HUES64 (cell line): ENCODE measurements around the gene GPRIN3.

Experiments
- H3K27ac ChIP-seq: 2 replicates; pipeline ENCODE4 v1.7.0; 2013; ENCODE audit warnings: low read depth, low read length, inconsistent platforms
- H3K27me3 ChIP-seq: 2 replicates; pipeline ENCODE4 v1.6.1; 2013; ENCODE audit warnings: mild to moderate bottlenecking, low read length; ENCODE audit not compliant: insufficient read depth
- H3K36me3 ChIP-seq: 2 replicates; pipeline ENCODE4 v1.6.1; 2013; ENCODE audit warnings: mild to moderate bottlenecking, low read length; ENCODE audit not compliant: insufficient read depth
- H3K4me1 ChIP-seq: 2 replicates; pipeline ENCODE4 v1.6.1; 2013; ENCODE audit warnings: mild to moderate bottlenecking, low read length, moderate library complexity; ENCODE audit not compliant: insufficient read depth
- H3K4me3 ChIP-seq: 2 replicates; pipeline ENCODE4 v1.5.1; 2013; ENCODE audit warnings: mild to moderate bottlenecking, low read length, moderate library complexity
- H3K9ac ChIP-seq: 2 replicates; pipeline ENCODE4 v1.6.1; 2013; ENCODE audit warnings: mild to moderate bottlenecking, low read depth, low read length
- H3K9me3 ChIP-seq: 2 replicates; pipeline ENCODE4 v1.6.1; 2013; ENCODE audit warnings: low read depth, low read length; ENCODE audit not compliant: insufficient read depth
- WGBS: fragments of 150-250, 120-280 bp; methylation state at CpG from one replicate; pipeline ENCODE4 v1.1.7; 2013; ENCODE audit warnings: missing lambda C conversion rate; 5-methylcytosine and 5-hydroxymethylcytosine counted together

Gene GPRIN3

GRCh38 chr4:89300499-89300898 lies 7.1 kb downstream of the GPRIN3 start:
- Histone ChIP-seq H3K4me3 (no peak overlapping the region), H3K9ac (no peak overlapping the region), H3K27me3 (peaks cover 3% of the 10 kb centered on the region; the same call in 1 of the 2 replicates), H3K9me3 (no peaks in the 10 kb centered on the region), H3K4me1 (no peaks in the 10 kb centered on the region), H3K27ac (no peak overlapping the region), H3K36me3 (no peaks in the 10 kb centered on the region)
- 90% methylated on average over 1 of the region's 1 CpG for WGBS

GRCh38 chr4:89300060-89300459 lies 7.5 kb downstream of the GPRIN3 start:
- WGBS: 39% methylated on average over 2 of the region's 2 CpGs
- Histone ChIP-seq H3K9ac (no peak overlapping the region), H3K9me3 (no peaks in the 10 kb centered on the region), H3K4me1 (no peaks in the 10 kb centered on the region), H3K4me3 (no peak overlapping the region), H3K27ac (no peak overlapping the region), H3K27me3 (no peaks in the 10 kb centered on the region), H3K36me3 (no peaks in the 10 kb centered on the region)

- Histone ChIP-seq H3K27ac (no peak overlapping the region), H3K4me1 (no peaks in the 10 kb centered on the region), H3K9ac (no peak overlapping the region), H3K4me3 (no peak overlapping the region), H3K36me3 (no peaks in the 10 kb centered on the region), H3K27me3 (no peaks in the 10 kb centered on the region), H3K9me3 (no peaks in the 10 kb centered on the region)
- 91% methylated on average over 10 of the region's 10 CpGs for WGBS
Observed at GRCh38 chr4:89299153-89299791, 8.3 kb downstream of the GPRIN3 start.

GRCh38 chr4:89298788-89299152 lies 8.8 kb downstream of the GPRIN3 start:
- H3K4me3 ChIP-seq: no peak overlapping the region

GRCh38 chr4:89298155-89298554 lies 9.4 kb downstream of the GPRIN3 start:
- H3K36me3 ChIP-seq: no peaks in the 10 kb centered on the region
- no peak overlapping the region for H3K27ac ChIP-seq
- no peak overlapping the region for H3K4me3 ChIP-seq
- no peaks in the 10 kb centered on the region for H3K27me3 ChIP-seq
- H3K4me1 ChIP-seq: no peaks in the 10 kb centered on the region
- H3K9ac ChIP-seq: no peak overlapping the region
- H3K9me3 ChIP-seq: no peaks in the 10 kb centered on the region
- WGBS: 84% methylated on average over 1 of the region's 2 CpGs

More at GRCh38 chr4:89298788-89299152, 8.8 kb downstream of the GPRIN3 start:
- Histone ChIP-seq H3K4me1 (no peaks in the 10 kb centered on the region), H3K36me3 (no peaks in the 10 kb centered on the region), H3K27me3 (no peaks in the 10 kb centered on the region), H3K9me3 (no peaks in the 10 kb centered on the region), H3K27ac (no peak overlapping the region), H3K9ac (no peak overlapping the region)
- 83% methylated on average over 1 of the region's 2 CpGs for WGBS

GRCh38 chr4:89296896-89297295 lies 10.7 kb downstream of the GPRIN3 start:
- Histone ChIP-seq H3K36me3 (no peaks in the 10 kb centered on the region), H3K4me3 (no peak overlapping the region), H3K9ac (no peak overlapping the region), H3K9me3 (peaks cover 2% of the 10 kb centered on the region; the same call in 1 of the 2 replicates), H3K27ac (no peak overlapping the region), H3K27me3 (no peaks in the 10 kb centered on the region), H3K4me1 (no peaks in the 10 kb centered on the region)
- WGBS: 89% methylated on average over 2 of the region's 2 CpGs

- Histone ChIP-seq H3K27ac (no peak overlapping the region), H3K27me3 (no peaks in the 10 kb centered on the region), H3K36me3 (no peaks in the 10 kb centered on the region), H3K4me3 (no peak overlapping the region), H3K9ac (no peak overlapping the region), H3K4me1 (no peaks in the 10 kb centered on the region), H3K9me3 (peaks cover 7% of the 10 kb centered on the region; the same call in 1 of the 2 replicates)
- 100% methylated on average over 1 of the region's 1 CpG for WGBS
Observed at GRCh38 chr4:89296399-89296798, 11.2 kb downstream of the GPRIN3 start.

- no peaks in the 10 kb centered on the region for H3K36me3 ChIP-seq
- WGBS: 92% methylated on average over 3 of the region's 3 CpGs
- no peak overlapping the region for H3K9ac ChIP-seq
- no peaks in the 10 kb centered on the region for H3K4me1 ChIP-seq
- no peaks in the 10 kb centered on the region for H3K27me3 ChIP-seq
- peaks cover 9% of the 10 kb centered on the region; the same call in 1 of the 2 replicates for H3K9me3 ChIP-seq
- no peak overlapping the region for H3K4me3 ChIP-seq
- no peak overlapping the region for H3K27ac ChIP-seq
Observed at GRCh38 chr4:89295415-89295927, 12.1 kb downstream of the GPRIN3 start.

- no peaks in the 10 kb centered on the region for H3K36me3 ChIP-seq
- H3K27me3 ChIP-seq: no peaks in the 10 kb centered on the region
- no peak overlapping the region for H3K27ac ChIP-seq
- no peak overlapping the region for H3K4me3 ChIP-seq
- H3K4me1 ChIP-seq: no peaks in the 10 kb centered on the region
- 91% methylated on average over 5 of the region's 5 CpGs for WGBS
- no peak overlapping the region for H3K9ac ChIP-seq
- H3K9me3 ChIP-seq: peaks cover 9% of the 10 kb centered on the region; the same call in 1 of the 2 replicates
Observed at GRCh38 chr4:89294573-89295269, 12.9 kb downstream of the GPRIN3 start.

GRCh38 chr4:89293299-89293698 lies 14.3 kb downstream of the GPRIN3 start:
- Histone ChIP-seq H3K9me3 (peaks cover 9% of the 10 kb centered on the region; the same call in 1 of the 2 replicates), H3K27ac (no peak overlapping the region), H3K4me1 (no peaks in the 10 kb centered on the region), H3K27me3 (no peaks in the 10 kb centered on the region), H3K4me3 (no peak overlapping the region), H3K36me3 (no peaks in the 10 kb centered on the region), H3K9ac (no peak overlapping the region)
- 93% methylated on average over 4 of the region's 4 CpGs for WGBS

- 95% methylated on average over 6 of the region's 6 CpGs for WGBS
- no peak overlapping the region for H3K4me3 ChIP-seq
- no peaks in the 10 kb centered on the region for H3K4me1 ChIP-seq
- no peaks in the 10 kb centered on the region for H3K36me3 ChIP-seq
- H3K27ac ChIP-seq: no peak overlapping the region
- no peaks in the 10 kb centered on the region for H3K27me3 ChIP-seq
- H3K9ac ChIP-seq: no peak overlapping the region
- H3K9me3 ChIP-seq: peaks cover 9% of the 10 kb centered on the region; the same call in 1 of the 2 replicates
Observed at GRCh38 chr4:89290727-89291516, 16.7 kb downstream of the GPRIN3 start.
